Middle frontal gyrus (tissue), 1 donor: ENCODE data around the gene PLXNB2.

Experiments
- DNase-seq: peaks from one replicate; pipeline ENCODE4 v3.0.0-alpha.2; 2015; ENCODE audit warnings: low spot score; ENCODE audit errors: extremely low spot score

PLXNB2 gene

GRCh38 chr22:50311606-50312351 is 4.3 kb upstream of the PLXNB2 start:
- DNase-seq: no peak

GRCh38 chr22:50310949-50311444 is 3.6 kb upstream of the PLXNB2 start:
- DNase-seq: no peak

- no peak for DNase-seq
Measured at GRCh38 chr22:50310031-50310722, 2.7 kb upstream of the PLXNB2 start.

GRCh38 chr22:50309601-50309991 is 2.1 kb upstream of the PLXNB2 start:
- DNase-seq: no peak

- no peak for DNase-seq
Measured at GRCh38 chr22:50308986-50309600, 1.6 kb upstream of the PLXNB2 start.

- DNase-seq: no peak
Measured at GRCh38 chr22:50308597-50308935, 1.1 kb upstream of the PLXNB2 start.

GRCh38 chr22:50307890-50308596 is 597 bp upstream of the PLXNB2 start:
- DNase-seq: no peak

- peak; percentile 47 for DNase-seq
Measured at GRCh38 chr22:50305923-50306566, 1.4 kb downstream of the PLXNB2 start.

GRCh38 chr22:50305393-50305922 is 2.0 kb downstream of the PLXNB2 start:
- DNase-seq: no peak

DNA sequence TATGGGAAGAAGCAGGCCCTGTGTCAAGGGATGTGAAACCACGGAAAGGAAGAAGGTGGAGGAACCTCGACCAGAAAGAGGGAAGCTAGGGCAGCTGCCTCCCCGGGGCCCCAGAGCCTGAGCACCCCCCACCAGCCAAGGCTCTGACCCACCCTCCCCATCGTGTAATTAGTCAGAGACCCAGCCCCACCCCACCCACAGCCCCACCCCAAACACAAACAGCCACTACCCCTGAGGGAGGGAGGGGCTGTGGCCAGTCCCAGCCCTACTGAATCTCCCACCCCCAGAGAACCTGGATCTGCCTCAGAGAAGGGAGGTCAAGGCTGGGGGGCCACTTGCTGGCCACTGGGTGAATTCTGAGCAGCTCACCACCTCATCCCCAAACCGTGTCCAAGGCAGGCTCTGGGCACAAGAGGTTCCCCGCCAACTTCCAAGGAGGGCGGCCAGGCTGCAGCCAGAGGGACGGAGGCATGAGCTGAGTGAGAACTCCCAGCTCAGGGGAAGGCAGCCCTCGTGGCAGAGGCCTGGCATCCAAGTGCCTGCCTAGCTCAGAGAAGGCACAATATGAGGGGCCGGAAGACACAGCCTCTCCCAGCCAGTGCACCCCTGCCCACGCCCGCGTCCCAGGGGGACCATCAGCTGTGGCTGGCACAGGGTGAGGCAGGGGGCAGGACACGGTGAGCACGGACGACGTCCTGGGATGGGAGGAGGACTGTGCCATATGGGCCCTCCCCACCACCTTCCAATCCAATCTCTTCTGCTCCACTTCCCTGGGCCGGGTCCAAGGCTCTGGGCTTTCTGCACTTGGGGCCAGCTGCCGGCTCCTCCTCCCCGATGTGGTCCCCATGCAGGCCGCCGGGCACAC is 2.7 kb downstream of the PLXNB2 start:
- DNase-seq: no peak

GRCh38 chr22:50303848-50304527 is 3.5 kb downstream of the PLXNB2 start:
- DNase-seq: no peak

DNA sequence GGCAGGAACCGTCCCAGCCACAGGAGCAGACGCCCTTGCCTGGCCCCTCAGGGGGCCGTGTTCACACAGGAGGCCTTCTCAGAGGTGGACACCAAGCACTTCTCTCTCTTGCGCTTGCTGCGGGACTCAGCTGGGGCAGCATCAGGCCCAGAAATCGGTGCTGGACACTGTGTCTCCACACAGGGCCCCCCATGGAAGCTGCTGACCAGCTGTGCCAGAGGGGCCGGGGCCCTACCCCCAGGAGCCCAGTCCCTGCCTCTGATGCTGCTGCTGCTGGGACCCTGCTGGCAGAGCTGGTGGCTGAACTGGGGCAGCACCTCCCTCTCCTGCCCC is 4.0 kb downstream of the PLXNB2 start:
- DNase-seq: no peak

- DNase-seq: no peak
Measured at GRCh38 chr22:50302564-50302963, 4.9 kb downstream of the PLXNB2 start.

- no peak for DNase-seq
Measured at GRCh38 chr22:50302041-50302541, 5.4 kb downstream of the PLXNB2 start.

GRCh38 chr22:50301581-50301991 is 5.9 kb downstream of the PLXNB2 start:
- DNase-seq: no peak

DNA sequence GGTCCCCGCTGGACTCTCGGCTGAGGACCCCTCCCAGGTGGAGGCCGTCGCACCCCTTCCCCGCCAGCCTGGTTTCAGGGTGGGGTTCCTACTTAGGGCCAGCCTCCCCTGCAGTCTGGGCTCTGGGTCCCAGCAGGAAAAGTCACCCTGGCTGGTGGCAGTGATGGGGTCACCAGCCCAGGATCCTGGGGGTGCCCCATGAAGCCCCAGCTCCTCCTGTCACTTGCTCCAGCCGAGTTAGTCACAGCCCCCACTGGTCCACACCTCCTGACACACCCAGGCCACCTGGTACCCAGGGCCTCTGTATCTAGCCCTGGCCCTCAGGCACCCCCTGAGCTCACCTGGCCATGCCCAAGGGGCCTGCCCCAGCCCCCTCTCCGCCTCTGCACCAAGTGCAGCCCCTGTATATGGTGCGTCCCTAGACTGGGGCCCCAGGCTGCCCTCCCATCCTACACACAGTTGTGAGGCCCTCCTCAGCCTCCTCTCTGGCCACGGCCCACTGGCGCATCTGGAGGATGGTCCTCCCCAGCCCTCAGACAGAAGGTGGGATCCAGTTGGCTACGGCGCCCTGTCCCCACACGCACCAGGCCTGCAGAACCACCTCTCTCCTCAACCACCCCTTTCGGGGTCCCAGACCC is 6.7 kb downstream of the PLXNB2 start:
- no peak for DNase-seq

DNA sequence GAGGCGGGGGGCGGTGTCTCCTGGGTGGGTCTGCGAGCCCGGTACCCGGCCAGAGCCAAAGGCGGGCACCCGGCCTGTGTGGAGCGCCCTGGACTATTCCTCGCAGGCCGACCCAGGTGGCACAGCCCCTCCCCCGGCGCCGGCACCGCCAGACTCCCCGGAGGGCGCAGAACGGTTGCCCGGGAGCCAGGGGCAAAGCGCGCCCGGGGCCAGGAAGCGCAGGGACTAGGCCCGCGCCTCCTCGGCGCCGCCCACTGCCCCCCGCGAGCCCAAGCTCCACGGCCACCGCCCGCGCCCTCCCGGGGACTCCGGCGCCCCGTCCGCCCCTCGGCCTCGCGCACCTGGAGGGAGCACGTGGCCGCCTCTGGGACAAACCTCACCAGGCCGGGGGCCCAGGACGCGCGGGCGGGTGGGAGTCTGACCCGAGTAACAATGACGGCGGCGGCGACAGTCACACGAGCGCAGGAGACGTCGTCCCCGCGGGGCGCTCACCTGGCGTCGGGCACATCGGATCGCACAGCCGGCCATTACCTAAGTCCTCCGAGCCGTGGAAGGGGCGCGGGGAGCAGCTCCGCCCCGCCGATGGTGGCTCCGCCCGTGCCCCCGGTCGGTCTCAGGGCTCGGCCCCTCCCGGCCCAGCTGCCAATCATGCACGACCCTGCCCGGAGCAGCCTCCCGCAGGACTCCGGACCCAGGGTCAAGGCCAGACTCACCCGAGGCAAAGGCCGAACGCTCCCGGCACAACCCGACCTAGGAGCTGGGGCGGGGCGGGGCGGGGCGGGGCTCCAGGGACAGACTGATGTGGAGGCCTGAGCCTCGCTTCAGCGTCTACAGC is 7.4 kb downstream of the PLXNB2 start:
- DNase-seq: no peak
